WERI-Rb-1 (cell line): ENCODE measurements around the gene HIVEP3.

ENCODE experiments used
- DNase-seq: peaks from one replicate; pipeline ENCODE4 v3.0.0-alpha.2; 2020
- H3K27ac ChIP-seq: fragments of 250-450 bp; sonication (Bioruptor Pico); 2 replicates; pipeline ENCODE4 v1.5.1; 2020; ENCODE audit warnings: mild to moderate bottlenecking, moderate library complexity
- H3K27me3 ChIP-seq: fragments of 250-450 bp; sonication (Bioruptor Pico); 2 replicates; pipeline ENCODE4 v1.5.1; 2021; ENCODE audit warnings: mild to moderate bottlenecking, low read depth, moderate library complexity; ENCODE audit not compliant: insufficient read depth, severe bottlenecking
- H3K36me3 ChIP-seq: fragments of 250-450 bp; sonication (Bioruptor Pico); 2 replicates; pipeline ENCODE4 v1.5.1; 2020; ENCODE audit warnings: mild to moderate bottlenecking, moderate library complexity
- H3K4me3 ChIP-seq: 2 replicates; pipeline ENCODE4 v1.5.1; 2011; ENCODE audit warnings: low read depth, mild to moderate bottlenecking, control low read depth, low read length
- H3K9me3 ChIP-seq: fragments of 250-450 bp; sonication (Bioruptor Pico); 2 replicates; pipeline ENCODE4 v1.5.1; 2021; ENCODE audit warnings: mild to moderate bottlenecking, moderate library complexity; ENCODE audit not compliant: severe bottlenecking
- CTCF ChIP-seq: IDR thresholded peaks from 2 replicates; pipeline ENCODE4 v1.5.1; 2011; ENCODE audit warnings: low read depth, mild to moderate bottlenecking, control low read depth, inconsistent platforms, low read length

Gene HIVEP3

GRCh38 chr1:41471658-41472057 is 447.1 kb downstream of the HIVEP3 start:
- H3K27ac ChIP-seq = no peak overlapping the region
- no peaks in the 10 kb centered on the region for H3K36me3 ChIP-seq
- H3K9me3 ChIP-seq = no peaks in the 10 kb centered on the region
- DNase-seq = no peak
- no peaks in the 10 kb centered on the region for H3K27me3 ChIP-seq
- no peak for TF ChIP-seq CTCF
- H3K4me3 ChIP-seq = no peak overlapping the region

GRCh38 chr1:41469706-41470105 is 449.0 kb downstream of the HIVEP3 start:
- Histone ChIP-seq H3K27ac (no peak overlapping the region), H3K9me3 (no peaks in the 10 kb centered on the region), H3K4me3 (no peak overlapping the region), H3K27me3 (no peaks in the 10 kb centered on the region), H3K36me3 (no peaks in the 10 kb centered on the region; the same call in 1 of the 2 replicates)
- TF ChIP-seq CTCF = no peak
- DNase-seq = no peak

DNA sequence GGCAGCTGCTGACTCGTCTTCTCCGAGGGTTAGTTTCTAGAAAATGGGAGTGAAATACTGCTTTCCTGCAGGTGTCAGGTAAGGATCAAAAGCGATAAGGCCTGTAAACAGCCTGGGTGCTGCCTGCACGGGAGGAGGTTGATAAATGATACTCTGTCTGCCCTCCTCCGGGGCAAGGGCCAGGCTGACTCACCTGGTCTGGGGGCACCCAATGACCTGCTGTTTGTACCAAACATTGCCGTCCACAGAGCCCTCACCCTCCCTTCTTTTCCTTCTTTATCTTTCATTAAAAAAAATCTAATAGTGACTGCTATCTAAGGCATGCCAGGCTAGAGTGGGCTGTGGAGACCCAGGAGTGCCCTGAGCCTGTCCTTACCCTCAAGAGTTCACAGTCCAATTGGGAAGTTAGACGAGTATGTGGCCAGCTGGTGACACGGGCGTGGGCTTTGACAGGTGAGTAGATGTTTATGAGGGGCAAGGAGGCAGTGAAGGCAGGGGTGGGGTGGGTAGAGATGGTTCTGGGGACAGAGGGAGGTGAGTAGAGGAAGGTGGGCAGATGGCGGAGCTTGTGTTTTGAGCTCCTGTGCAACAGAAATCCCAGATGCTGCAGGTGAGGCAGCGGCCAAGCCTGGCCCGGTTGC is 450.5 kb downstream of the HIVEP3 start:
- no peak overlapping the region for H3K4me3 ChIP-seq
- H3K36me3 ChIP-seq = no peaks in the 10 kb centered on the region; the same call in 1 of the 2 replicates
- H3K27ac ChIP-seq = no peak overlapping the region
- TF ChIP-seq CTCF = no peak
- no peaks in the 10 kb centered on the region for H3K27me3 ChIP-seq
- DNase-seq = no peak
- H3K9me3 ChIP-seq = no peaks in the 10 kb centered on the region

DNA sequence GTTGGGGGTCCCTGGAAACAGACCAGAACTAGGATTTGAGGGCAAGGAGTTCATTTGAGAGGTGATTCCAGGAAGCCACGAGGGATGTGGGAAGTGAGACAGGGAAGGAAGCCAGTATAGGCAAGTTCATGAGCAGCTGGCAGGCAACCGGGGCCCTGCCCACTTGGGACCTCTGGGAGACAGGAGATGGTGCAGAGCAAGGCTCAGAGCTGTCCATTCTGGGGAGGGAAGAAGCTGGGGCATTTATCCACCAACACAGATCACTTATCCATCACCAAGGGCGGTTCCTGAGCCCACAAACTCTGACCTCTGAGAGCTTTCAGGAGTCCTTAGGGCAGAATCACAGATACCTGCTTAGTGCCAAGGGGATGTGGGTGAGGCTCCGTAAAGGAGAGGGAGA is 451.0 kb downstream of the HIVEP3 start:
- Histone ChIP-seq H3K27ac (no peak overlapping the region), H3K27me3 (no peaks in the 10 kb centered on the region), H3K9me3 (no peaks in the 10 kb centered on the region)

GRCh38 chr1:41466146-41466545 is 452.6 kb downstream of the HIVEP3 start:
- H3K36me3 ChIP-seq = no peaks in the 10 kb centered on the region; the same call in 1 of the 2 replicates
- no peak overlapping the region for H3K4me3 ChIP-seq
- H3K9me3 ChIP-seq = no peaks in the 10 kb centered on the region
- no peaks in the 10 kb centered on the region for H3K27me3 ChIP-seq
- H3K27ac ChIP-seq = no peak overlapping the region
- no peak for TF ChIP-seq CTCF
- no peak for DNase-seq

More for the DNA sequence above, 451.0 kb downstream of the HIVEP3 start:
- TF ChIP-seq CTCF = no peak
- H3K36me3 ChIP-seq = no peaks in the 10 kb centered on the region; the same call in 1 of the 2 replicates
- H3K4me3 ChIP-seq = no peak overlapping the region
- DNase-seq = no peak

DNA sequence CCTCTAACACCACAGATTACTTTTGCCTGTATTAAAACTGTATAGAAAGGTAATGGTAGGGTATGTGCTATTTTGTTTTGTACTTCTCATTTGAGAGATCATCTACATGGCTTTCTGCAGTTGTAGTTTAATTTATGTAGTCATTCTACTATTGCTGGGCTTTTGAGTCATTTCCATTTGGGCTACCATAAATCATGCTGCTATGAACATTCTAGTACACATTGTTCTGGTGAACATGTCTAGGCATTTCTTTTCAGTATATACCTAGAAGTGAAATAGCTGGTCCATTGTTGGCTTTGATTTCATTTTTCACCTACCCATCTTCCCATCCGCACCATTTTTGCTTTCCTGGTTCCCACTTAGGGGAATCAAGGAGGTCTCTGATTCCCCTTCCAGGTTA is 453.0 kb downstream of the HIVEP3 start:
- no peak for DNase-seq

More for the DNA sequence above, 453.0 kb downstream of the HIVEP3 start:
- Histone ChIP-seq H3K27ac (no peak overlapping the region), H3K36me3 (no peaks in the 10 kb centered on the region; the same call in 1 of the 2 replicates), H3K27me3 (no peaks in the 10 kb centered on the region), H3K9me3 (no peaks in the 10 kb centered on the region), H3K4me3 (no peak overlapping the region)
- TF ChIP-seq CTCF = no peak
